ENCODE results near the gene RASA3.

RASA3 gene

GRCh38 chr13:113952151-113952982, 180.1 kb downstream of the RASA3 start:
- no peak for DNase-seq (ENCODE audit: low read depth, low spot score)

- DNase-seq (ENCODE audit: low read depth, low spot score): no peak
Observed at GRCh38 chr13:113951246-113951999, 181.0 kb downstream of the RASA3 start.

- DNase-seq (ENCODE audit: low read depth, low spot score): no peak
Observed at GRCh38 chr13:113950451-113951245, 181.8 kb downstream of the RASA3 start.

GRCh38 chr13:113949546-113949945, 182.9 kb downstream of the RASA3 start:
- DNase-seq (ENCODE audit: low read depth, low spot score): no peak

- no peak for DNase-seq (ENCODE audit: low read depth, low spot score)
Observed at GRCh38 chr13:113948034-113948742, 184.2 kb downstream of the RASA3 start.

- no peak for DNase-seq (ENCODE audit: low read depth, low spot score)
Observed at GRCh38 chr13:113947311-113948033, 185.0 kb downstream of the RASA3 start.

- no peak for DNase-seq (ENCODE audit: low read depth, low spot score)
Observed at GRCh38 chr13:113946409-113947181, 185.8 kb downstream of the RASA3 start.

GRCh38 chr13:113945857-113946408, 186.5 kb downstream of the RASA3 start:
- DNase-seq (ENCODE audit: low read depth, low spot score): no peak

GRCh38 chr13:113943821-113944565, 188.4 kb downstream of the RASA3 start:
- DNase-seq (ENCODE audit: low read depth, low spot score): no peak

GRCh38 chr13:113942591-113943103, 189.8 kb downstream of the RASA3 start:
- DNase-seq (ENCODE audit: low read depth, low spot score): no peak

GRCh38 chr13:113941571-113942191, 190.7 kb downstream of the RASA3 start:
- no peak for DNase-seq (ENCODE audit: low read depth, low spot score)

GRCh38 chr13:113939944-113940297, 192.5 kb downstream of the RASA3 start:
- DNase-seq (ENCODE audit: low read depth, low spot score): no peak

GRCh38 chr13:113939129-113939943, 193.1 kb downstream of the RASA3 start:
- DNase-seq (ENCODE audit: low read depth, low spot score): no peak

GRCh38 chr13:113938716-113939115, 193.7 kb downstream of the RASA3 start:
- no peak for DNase-seq (ENCODE audit: low read depth, low spot score)

- DNase-seq (ENCODE audit: low read depth, low spot score): no peak
Observed at GRCh38 chr13:113938246-113938645, 194.2 kb downstream of the RASA3 start.

- no peak for DNase-seq (ENCODE audit: low read depth, low spot score)
Observed at GRCh38 chr13:113937527-113938180, 194.8 kb downstream of the RASA3 start.

- no peak for DNase-seq (ENCODE audit: low read depth, low spot score)
Observed at GRCh38 chr13:113937073-113937472, 195.3 kb downstream of the RASA3 start.

Data from activated CD4-positive, CD25-positive, alpha-beta regulatory T cell treated with anti-CD3 and anti-CD28 coated beads, Interleukin-2, amount 50 U/mL, for 16 hours (primary cell).